ENCODE results near the gene CNN2.

Gene CNN2

GRCh38 chr19:1084024-1084868 lies 57.8 kb downstream of the CNN2 start:
- DNase-seq: no peak

DNA sequence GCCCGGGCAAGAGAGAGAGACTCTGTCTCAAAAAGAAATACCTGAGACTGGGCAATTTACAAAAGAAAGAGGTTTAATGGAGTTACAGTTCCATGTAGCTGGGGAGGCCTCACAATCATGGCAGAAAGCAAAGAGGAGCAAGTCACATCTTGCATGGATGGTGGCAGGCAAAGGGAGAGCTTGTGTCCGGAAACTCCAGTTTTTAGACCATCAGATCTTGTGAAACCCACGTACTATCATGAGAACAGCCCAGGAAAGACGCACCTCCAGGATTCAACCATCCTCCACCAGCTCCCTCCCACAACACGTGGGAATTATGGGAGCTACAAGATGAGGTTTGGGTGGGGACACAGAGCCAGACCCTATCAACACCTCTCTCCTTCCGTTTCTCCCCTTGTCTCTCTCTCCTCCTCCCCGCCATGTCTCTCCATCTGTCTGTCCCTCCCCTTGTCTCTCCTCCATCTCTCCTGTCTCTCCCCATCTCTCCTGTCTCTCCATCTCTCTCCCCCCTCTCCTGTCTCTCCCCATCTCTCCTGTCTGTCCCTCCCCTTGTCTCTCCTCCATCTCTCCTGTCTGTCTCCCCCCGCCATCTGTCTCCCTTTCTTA lies 58.7 kb downstream of the CNN2 start:
- no peak for DNase-seq

DNA sequence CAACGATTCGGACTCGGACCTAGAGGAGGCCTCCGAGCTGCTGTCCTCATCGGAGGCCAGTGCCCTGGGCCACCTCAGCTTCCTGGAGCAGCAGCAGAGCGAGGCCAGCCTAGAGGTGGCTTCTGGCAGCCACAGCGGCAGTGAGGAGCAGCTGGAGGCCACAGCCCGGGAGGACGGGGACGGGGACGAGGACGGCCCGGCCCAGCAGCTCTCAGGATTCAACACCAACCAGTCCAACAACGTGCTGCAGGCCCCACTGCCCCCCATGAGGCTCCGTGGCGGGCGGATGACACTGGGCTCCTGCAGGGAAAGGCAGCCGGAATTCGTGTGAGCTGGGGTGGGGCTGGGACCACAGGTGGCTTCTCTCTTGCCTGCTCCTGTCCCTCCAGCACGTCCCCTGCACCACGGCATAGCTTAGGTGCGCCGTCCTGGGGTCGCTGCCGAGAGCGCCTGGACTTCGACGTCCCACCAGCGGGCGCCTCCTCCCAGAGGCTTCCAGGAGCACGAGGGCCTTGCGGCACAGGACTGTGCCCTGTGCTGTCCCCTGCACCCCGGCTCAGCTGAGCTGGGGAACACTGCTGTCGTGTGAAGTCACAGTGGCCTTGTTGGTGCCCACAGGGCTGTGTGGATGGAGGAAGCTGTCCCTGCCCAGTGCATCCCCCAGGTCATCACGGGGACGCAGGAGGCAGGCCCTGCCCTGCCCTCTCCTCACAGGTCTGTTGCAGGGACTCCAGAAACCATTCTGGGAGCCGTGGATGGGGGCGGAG lies 59.5 kb downstream of the CNN2 start:
- no peak for DNase-seq

GRCh38 chr19:1086613-1087012 lies 60.2 kb downstream of the CNN2 start:
- no peak for DNase-seq

DNA sequence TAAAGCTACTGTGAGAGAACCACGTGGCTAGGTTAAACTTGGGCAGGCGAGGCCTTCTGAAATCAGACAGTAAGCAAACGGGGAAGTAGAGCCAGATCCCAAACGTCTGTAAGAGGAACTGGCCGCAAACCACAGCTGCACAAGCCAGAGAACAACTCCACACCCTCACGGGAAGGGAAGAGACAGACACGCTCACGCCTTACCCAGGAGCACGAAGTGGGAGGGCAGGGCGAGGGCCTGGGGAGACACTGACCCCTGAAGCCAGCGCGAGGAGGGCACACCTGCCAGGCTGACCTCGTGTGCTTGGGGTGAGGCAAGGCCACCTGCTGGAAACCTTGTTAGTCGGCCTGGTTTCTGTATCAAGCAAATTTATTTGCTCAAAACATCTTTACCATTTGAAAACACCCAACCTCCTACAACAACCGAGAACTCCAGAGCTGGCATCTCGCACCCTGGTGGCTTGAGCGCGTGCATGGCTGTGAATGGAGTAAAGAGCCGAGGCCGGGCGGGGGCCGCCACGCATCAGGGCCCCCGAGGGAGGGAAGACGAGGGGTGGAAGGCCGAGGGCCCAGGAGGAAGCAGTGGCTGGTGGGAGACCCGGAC lies 61.5 kb downstream of the CNN2 start:
- no peak for DNase-seq

GRCh38 chr19:1088416-1089010 lies 62.1 kb downstream of the CNN2 start:
- DNase-seq: no peak

Measured in stimulated activated CD8-positive, alpha-beta memory T cell treated with anti-CD3 and anti-CD28 coated beads, Interleukin-4, amount 100 ng/mL, for 48 hours (primary cell).